Glomerular endothelial cell (primary cell): Measurements from ENCODE around the gene PRELID3B. TPM values are rescaled to one million over a fixed set of nuclear protein-coding genes. Genes with fewer than 3 reads are reported as not detected.
A peak's percentile ranks its signal among the peaks of the same experiment; 100 is the strongest.
"Not testable (repeated sequence)": the region's sequence is repeated elsewhere in the genome, so short reads cannot be mapped to it uniquely, and the experiment has no call there.

Experiments
- DNase-seq: peaks from one replicate; pipeline ENCODE4 v3.0.0-alpha.2; 2011; ENCODE audit warnings: low read depth, low spot score; ENCODE audit errors: extremely low read depth
- total RNA-seq: library from RNA; depleted of rRNA; stranded (reverse); fragments of >200 nt; gene quantifications from 2 replicates; pipeline ENCODE4 v1.2.3, GENCODE V29; 2015

PRELID3B gene
- total RNA-seq, 1 donor from 2014 or later, result 29.5 TPM

GRCh38 chr20:59011874-59012157, 30.8 kb downstream of the PRELID3B start:
- DNase-seq, result not testable (repeated sequence)

- DNase-seq, result peak; percentile 95
Observed at GRCh38 chr20:59010995-59011873, 31.4 kb downstream of the PRELID3B start.

- DNase-seq, result no peak
Observed at GRCh38 chr20:59010321-59010994, 32.1 kb downstream of the PRELID3B start.

- DNase-seq, result no peak
Observed at GRCh38 chr20:59008715-59009336, 33.8 kb downstream of the PRELID3B start.

GRCh38 chr20:59007665-59008511, 34.7 kb downstream of the PRELID3B start:
- DNase-seq, result no peak

GRCh38 chr20:59006864-59007664, 35.5 kb downstream of the PRELID3B start, which contains the start of gene CTSZ:
Gene CTSZ, minus strand, starts transcription at chr20:59007254. Its CDS starts 126 bp downstream, at chr20:59007128.
- DNase-seq, result no peak

GRCh38 chr20:59006167-59006863, 36.3 kb downstream of the PRELID3B start:
- no peak for DNase-seq

GRCh38 chr20:59005523-59006166, 36.9 kb downstream of the PRELID3B start:
- DNase-seq, result no peak

- DNase-seq, result no peak
Observed at GRCh38 chr20:59004763-59005522, 37.6 kb downstream of the PRELID3B start.

GRCh38 chr20:59004493-59004762, 38.2 kb downstream of the PRELID3B start:
- no peak for DNase-seq

GRCh38 chr20:59003836-59004492, 38.6 kb downstream of the PRELID3B start:
- DNase-seq, result no peak

GRCh38 chr20:59002874-59003399, 39.6 kb downstream of the PRELID3B start:
- DNase-seq, result no peak

GRCh38 chr20:59002388-59002787, 40.2 kb downstream of the PRELID3B start:
- no peak for DNase-seq

- no peak for DNase-seq
Observed at GRCh38 chr20:59001449-59002171, 41.0 kb downstream of the PRELID3B start.

- DNase-seq, result no peak
Observed at GRCh38 chr20:59001068-59001448, 41.5 kb downstream of the PRELID3B start.

- no peak for DNase-seq
Observed at GRCh38 chr20:59000326-59000725, 42.3 kb downstream of the PRELID3B start.

- no peak for DNase-seq
Observed at GRCh38 chr20:58998656-58999055, 43.9 kb downstream of the PRELID3B start.
